HG03460 (cell line): Measurements from ENCODE around the gene CHRNA1.

ENCODE experiments used
- ATAC-seq: cut with Tn5 transposase; IDR thresholded peaks from one replicate; pipeline ENCODE4 v1.9.1; 2021; ENCODE audit not compliant: unreplicated experiment

Gene CHRNA1

DNA sequence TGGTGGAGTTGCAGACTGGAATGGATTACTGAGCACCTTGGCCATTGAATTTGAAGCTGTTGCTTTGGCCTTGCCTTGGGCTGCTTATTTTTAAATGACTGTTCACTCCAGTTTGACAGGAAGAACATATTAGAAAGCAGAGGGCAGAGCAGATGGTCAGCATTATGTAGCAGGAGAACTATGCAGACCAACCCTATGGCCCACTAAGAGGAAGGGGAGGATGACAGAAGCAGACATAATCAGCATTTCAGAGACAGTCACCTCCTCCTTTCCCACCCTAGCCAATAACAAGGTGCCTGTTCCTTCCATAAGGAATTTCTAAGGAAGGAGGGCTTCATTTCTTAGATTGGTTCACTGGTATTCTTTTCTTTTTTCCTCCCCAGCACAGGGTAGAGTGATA lies 2.4 kb downstream of the CHRNA1 start:
- ATAC-seq: no peak

DNA sequence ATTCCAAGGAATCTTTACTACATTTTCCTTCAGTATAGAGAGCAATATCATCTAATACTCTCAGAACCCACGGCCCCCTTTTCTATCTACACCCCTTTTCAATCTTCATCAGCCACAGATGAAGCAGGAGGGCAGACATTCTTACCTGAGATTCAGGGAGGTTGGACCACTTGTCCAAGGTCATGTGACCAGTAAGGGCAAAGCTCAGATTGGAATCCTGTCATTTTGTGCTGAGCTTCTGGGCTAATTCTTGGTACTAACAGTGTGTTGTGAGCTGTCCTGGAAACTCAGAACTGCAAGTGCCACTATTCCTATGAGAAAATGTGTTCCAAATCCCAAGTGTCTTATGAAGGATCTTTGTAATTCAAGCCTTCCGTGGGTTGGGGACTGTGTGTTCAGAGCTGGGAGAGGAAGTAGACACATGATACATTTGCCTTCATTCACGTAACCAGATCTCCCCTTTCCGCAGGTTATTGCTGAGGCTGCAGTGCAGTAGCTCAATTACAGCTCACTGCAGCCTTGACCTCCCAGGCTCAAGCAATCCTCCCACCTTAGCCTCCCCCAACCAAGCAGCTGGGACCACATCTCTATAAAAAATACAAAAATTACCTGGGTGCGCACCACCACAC lies 3.3 kb downstream of the CHRNA1 start:
- no peak for ATAC-seq

DNA sequence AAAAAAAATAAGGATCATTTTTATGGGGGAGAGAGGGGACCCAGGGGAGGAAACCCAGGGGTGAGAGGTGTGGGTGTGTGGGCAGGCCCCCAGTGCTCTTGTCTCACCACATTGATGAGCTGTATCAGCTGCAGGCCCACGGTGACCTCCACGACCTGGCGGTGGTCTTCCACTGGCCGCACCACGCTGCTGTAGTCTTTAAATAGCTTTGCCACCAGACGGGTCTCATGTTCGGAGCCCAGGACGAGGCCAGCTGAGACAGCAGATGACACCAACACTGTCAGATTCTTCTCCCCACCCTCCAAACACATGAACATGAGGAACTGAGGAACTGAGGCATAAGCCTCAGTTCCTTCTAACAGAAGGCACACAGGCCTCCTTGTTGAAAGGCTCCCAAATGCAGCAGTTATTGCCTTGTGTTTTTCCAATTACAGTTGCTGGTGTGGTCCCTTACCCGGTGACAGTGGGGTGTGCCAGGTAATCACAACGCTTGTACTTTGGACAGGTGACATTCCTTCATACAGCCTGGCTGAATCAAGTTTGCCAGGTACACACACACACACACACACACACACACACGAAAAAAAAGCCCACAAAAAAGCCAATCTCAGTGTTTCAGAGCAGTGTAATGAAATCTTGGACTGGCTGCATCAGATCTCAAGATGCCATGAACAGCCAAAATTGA lies 4.7 kb downstream of the CHRNA1 start:
- ATAC-seq: no peak

DNA sequence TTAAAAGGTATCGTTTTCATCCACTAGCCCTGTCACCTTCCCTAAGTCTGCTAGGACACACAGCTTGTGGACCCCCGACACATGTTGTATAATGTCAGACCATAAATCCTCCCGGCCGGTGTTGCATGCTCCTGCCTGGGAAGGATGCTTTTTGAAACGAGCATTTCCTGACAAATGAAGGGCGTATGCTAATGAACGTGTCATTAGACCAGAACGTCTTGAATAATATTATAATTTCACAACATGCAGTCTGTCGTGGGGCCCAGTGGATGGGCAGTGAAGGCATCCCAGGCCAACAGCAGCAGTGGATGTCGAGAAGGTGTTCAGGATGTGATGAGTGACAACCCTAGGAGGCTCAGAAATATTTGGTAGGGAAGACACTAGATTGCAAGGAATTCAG lies 7.5 kb downstream of the CHRNA1 start:
- no peak for ATAC-seq

DNA sequence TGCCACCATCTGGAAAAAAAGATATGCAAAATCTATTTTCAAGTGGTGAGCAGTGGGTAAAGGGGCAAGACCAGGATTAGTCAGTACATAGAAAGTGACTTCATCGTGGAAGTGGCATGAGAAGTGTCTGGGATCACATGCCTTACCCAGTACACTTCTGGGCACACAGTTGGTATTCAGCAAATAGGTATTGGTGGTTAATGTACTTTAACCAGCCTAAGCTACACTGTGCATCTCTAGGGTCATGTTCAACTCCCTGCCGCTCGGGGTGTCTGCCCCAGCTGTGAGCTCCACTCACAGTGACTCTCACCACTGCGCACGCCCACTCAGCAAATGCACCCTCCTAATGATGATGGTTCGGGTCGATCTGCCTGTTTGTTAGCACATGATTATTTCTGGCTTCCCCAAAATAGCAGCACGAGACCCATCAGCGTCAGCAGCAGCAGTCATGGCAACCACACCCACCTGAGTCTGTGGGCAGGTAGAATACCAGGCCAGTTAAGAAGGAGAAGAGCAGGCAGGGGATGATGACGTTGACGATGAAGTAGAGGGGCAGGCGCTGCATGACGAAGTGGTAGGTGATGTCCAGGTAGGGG lies 11.1 kb downstream of the CHRNA1 start:
- ATAC-seq: peak; percentile 33

DNA sequence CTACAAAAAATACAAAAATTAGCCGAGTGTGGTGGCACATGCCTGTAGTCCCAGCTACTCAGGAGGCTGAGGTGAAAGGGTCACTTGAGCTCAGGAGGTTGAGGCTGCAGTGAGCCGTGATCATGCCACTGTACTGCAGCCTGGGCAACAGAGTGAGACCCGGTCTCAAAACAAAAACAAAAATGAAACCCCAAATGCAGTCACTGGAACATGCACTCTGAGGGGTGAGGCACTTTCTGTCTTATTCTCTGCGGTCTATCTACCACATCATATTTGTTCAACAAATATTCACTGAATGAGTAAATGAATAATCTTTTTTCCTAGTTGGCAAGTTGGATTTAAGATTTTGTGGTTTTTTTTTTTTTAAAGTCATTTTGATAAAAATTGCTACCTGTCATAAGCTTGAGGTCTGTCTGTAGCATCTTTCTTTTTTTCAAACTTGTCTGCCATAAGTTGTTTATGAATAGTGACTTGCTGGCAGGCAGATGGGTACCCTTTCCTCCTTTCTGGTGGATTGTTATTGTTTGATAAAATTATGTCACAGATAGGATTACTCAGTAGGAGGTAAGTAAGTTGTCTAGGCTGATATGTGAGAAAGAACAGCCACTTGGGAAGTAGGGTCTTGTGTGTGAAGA lies 11.8 kb downstream of the CHRNA1 start:
- peak; percentile 80 for ATAC-seq

DNA sequence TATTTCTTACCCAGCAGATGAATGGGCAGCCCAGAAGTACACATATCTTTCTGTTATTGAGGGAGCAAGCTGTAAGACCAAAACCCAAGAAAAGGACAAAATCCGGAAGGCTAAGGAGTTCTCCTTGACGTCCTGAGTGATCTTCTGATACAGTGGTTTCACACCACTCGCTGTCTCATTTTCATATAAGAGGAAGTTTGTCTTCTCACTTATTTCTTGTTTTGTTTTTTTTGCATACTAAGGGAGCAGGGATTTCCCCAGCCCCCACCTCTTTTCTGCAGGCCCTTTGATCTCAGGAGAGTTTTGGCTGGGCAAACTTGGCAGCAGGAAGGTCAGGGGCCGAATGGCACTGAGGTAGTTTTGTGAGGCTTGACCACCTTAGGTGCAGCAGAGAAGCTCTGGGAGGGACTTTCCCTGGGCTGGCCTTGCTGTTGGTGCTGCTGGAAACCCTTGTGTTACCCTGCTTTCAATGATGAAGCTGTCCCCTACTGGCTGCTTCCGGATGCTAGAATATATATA lies 13.3 kb downstream of the CHRNA1 start:
- peak; percentile 47 for ATAC-seq

DNA sequence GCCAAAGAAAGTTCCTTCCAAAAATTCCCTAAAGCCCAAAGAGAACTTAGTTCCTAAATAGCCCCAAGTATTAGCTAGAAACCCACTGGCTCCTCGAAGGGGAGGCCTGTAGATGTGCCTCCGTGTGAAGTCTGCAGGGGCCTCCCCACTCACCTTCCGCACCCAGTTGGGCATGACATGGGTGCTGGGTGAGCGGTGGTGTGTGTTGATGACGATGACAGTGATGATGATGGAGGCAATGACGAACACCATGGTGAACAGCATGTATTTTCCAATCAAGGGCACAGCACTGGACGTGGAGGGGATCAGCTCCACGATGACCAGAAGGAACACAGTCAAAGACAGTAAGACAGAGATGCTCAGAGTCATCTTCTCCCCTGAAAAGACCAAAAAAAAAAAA lies 14.5 kb downstream of the CHRNA1 start:
- no peak for ATAC-seq

DNA sequence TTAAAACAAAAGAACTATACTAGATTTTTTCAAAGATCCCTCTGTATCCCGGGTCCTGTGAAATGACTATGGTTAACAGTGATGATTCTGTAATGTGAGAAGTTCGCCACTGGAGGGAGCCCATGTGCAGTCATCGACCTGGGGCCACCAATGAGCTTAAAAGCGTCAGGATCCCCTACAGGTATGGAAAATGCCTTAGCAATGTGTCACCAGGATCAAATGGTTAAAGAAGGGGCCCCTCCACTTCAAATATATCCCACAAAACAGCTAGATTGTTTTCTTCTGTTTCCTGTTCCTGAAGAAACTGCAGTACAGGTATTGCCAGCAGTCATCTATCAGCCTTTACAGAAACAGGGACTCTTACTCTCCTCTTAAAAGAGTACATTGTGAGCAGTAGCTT lies 15.3 kb downstream of the CHRNA1 start:
- ATAC-seq: no peak

DNA sequence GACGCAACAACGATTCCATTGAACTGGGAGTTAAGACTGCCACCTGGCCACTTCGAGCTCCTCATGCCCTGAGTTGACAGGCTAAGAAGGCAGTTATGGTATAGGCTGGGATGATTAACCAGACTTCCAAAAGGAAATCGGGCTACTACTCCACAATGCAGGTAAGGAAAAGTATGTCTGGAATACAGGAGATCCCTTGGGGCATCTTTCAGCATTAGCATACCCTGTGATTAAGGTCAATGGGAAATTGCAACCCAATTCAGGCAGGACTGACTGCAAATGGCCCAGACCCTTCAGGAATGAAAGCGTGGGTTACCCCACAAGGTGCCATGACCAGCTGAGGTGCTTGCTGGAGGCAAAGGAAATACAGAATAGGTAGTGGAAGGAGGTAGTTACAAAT lies 19.1 kb downstream of the CHRNA1 start:
- ATAC-seq: no peak

DNA sequence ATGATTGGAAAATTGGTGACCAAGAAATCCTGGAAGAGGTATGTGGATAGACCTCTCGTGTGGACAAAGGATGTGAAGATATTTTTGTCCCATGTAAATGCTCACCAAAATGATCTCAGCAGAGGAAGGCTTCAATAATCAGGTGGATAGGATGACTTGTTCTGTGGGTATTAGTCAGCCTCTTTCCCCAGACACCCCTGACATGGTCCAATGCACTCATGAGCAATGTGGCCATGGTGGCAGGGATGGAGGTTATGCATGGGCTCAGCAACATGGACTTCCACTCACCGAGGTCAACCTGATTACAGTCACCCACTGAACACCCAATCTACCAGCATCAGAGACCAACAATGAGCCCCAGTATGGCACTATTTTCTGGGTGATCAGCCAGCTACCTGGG lies 20.2 kb downstream of the CHRNA1 start:
- no peak for ATAC-seq

DNA sequence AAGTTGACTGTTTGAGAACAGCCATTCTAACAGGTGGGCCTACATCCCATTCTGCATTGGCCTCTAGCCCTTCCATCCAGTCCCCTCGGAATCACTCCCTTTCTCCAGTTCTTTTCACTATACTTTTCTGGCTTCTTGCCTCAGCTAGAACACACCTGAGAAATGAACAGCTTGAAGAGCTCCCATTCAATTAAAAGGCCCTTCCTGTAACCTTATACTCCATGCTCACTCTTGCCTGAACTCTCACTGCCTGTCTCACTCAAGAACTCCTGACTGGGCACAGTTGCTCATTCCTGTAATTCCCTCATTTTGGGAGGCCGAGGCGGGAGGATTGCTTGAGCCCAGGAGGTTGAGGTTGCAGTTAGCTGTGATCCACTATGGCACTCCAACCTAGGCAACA lies 23.6 kb downstream of the CHRNA1 start:
- no peak for ATAC-seq

DNA sequence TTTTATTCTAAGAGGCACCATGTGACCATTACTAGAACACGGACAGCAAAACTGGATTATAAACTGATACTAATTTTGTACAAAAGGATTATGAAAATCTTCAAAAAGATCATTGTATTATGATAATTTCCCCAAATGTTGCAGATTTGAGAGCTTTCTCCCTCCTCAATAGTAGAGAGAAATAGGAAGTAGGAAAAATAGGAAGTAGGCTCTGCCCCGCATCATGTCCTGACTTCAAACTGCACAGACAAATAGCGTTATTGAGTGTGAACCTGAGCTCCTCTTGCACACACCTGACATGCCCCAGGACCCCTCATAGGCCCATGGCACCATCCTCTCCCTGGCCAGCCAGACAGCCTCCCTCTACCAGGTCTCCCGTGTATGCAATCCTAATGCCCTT lies 25.4 kb downstream of the CHRNA1 start:
- no peak for ATAC-seq

DNA sequence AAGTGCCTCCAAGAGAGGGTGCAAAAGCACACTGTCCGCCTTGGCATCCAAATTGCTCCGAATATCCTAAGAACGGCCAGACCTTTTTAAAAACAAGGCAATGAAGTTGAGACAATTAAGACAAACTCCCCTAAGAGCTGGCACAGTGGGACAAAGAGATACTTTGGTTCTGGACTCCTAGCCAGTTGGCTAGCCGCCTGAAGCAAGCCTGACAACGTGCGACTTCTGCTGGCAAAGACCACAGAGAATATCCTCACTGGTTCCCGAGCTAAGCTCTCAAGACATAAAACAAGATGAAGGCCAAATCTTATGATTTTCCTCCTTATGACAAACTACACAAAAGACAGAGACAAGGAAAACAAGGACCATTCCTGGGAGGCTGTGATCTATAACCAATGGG lies 32.7 kb downstream of the CHRNA1 start:
- no peak for ATAC-seq

DNA sequence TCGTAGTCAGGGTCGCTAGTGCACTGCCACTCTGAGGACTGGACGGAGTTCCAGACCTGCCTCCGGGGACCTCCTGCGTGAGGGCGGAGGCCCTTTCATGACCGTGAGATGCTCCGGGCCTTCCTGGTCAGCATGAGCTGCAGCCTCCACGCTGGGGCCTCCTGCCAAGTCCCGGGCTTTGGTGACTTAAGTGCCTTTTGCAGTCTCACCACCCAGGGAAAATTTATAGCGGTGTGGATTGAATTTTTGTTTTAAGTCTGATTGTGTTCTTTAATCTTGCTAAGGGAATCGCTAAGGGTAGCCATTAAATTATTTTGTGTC lies 33.6 kb downstream of the CHRNA1 start:
- no peak for ATAC-seq

DNA sequence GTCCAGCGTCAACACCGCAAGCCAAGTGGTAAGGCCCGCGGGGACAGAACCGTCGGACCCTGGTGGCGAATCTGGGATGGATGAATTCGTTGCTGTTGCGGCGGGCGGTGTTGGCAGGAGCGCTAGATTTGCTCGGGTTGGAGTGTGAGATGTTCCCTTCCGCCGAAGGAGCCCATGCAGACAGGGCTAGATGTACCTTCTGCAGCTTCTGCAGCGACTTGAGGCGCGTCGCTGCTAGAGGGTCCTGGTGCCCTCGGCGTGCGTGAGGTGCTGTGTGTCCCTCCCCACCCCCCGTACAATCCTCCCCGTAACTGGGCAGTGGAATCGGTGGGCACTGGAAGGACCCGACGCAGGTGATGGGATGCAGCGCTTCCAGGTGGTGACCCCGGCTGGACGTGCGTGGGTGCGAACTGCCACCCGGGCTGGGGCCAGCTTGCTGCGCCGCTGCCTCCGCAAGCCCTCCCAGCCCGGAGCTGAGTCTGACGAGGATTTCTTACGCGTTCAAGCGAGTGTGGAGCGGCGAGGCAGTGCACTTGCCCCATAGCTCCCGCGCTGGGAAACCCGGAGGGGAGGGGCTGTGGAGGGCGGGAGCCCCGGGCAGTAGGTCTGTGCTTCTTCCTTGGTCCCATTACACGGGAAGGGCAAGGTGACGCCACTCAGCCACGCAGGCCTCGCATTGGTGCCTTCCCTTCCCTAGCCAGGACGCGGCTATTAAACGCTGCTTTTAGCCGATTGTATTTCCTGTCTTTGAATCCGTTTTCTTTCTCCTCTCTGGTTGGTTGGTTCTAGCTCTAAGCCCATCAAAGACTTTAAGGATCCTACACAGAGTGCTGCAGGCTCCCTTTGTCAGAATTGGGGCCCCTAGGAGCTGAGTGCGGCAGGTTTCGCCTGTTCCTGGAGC lies 34.2 kb downstream of the CHRNA1 start:
- no peak for ATAC-seq

DNA sequence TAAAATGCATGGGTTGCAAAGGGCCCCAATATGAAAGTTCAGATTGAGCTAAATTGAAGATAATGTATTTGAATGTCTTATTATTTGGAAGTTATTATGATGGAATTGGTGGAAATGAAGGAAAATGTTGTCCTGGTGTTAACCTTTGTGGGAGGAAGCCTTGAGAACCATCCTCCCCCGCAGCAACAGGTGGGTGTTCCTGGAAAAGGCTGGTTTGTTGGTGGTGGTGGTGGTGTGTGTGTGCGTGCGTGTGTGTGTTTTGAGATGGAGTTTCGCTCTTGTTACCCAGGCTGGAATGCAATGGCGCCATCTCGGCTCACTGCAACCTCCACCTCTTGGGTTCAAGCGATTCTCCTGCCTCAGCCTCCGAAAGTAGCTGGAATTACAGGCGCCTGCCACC lies 36.2 kb downstream of the CHRNA1 start:
- no peak for ATAC-seq

DNA sequence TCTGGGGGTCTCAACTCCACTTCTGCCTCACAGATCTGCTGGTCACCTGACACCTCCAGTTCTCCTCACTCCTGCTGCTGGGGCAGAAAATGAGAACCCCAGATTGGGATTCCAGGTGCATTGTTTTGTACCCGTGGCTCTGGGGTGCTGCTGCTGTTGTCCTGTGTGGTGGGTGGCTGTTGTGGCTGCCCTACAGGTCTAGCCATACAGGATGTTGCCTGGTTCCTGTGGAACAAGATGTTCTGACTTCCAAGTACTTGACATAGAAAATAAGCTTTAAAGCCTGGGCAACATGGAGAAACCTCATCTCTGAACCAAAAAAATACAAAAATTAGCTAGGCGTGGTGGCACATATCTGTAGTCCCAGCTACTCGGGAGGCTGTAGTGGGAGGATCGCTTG lies 38.1 kb downstream of the CHRNA1 start:
- no peak for ATAC-seq

DNA sequence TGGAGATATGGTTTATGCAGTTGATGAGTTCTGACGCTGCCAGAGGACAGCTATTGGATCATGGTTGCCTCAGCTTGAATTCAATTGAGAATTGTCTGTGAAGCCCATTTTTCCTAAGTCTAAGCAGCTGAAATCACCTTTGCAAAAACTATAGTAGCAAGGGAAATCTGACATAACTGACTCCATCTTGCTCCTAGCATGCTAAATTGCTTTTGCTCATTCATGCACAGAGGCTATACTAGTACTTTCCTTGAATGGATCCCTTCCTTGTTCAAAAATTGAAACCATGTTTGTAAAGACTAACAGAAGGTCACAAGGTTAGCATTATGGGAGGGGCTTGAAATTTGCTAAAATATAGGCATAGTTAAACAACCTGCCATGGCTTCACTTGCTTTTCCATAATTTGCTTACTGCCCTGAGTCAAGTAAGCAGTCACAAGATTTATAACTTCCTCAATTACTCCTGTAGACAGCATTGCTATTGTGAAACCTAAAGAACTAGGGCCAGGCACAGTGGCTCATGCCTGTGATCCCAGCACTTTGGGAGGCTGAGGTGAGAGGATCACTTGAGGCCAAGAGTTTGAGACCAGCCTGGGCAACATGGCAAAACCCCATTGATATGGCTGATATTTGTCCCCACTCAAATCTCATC lies 41.2 kb downstream of the CHRNA1 start:
- no peak for ATAC-seq

DNA sequence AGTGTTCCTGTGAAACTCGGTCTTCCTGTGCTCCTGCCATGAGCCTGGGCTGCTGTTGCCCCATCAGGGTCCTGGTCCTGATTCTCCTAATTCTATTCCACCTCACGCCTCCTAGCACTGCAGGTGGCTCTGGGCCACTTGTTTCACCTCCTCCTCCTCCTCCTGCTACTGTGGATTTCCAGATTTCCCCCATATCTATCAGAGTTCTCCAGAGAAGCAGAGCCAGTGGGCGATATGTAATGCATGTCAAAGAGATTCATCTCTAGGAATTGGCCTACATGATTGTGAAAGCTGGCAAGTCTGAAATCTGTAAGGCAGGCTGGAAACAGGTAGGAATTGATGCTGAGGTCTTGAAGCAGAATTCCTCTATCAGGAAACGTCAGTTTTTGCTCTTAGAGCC lies 45.3 kb downstream of the CHRNA1 start:
- ATAC-seq: no peak

DNA sequence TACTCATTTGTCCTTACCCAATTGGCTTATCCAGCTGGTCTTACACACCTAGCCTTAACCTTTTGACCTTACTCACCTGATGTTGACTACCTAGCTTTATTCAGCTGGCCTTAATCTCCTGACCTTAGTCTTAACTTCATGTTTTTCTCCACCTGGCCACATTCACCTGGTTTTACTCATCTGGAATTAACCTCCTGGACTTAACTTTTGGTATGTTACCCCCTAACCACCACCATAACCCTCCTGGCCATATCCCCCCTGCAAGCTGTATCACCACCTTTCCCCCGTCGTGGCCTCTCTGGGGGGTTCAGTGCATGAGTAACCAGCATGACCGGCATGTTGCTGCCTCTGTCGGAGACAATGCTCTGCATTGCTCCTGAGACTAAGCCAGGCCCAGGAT lies 45.7 kb downstream of the CHRNA1 start:
- ATAC-seq: no peak
